HL-60 (cell line): Measurements from ENCODE around the gene GRM8.

ENCODE experiments used
- DNase-seq, 2 experiments: peaks; one replicate each; pipeline ENCODE4 v3.0.0-alpha.2; 2010 to 2020; ENCODE audit warnings: low read depth in 1 of 2, low spot score in 1 of 2
- H3K27ac ChIP-seq: fragments of 250-450 bp; sonication (Bioruptor Pico); replicated peaks from 2 replicates; pipeline ENCODE4 v1.5.1; 2020; ENCODE audit warnings: mild to moderate bottlenecking, moderate library complexity
- H3K27me3 ChIP-seq: fragments of 250-450 bp; sonication (Bioruptor Pico); 2 replicates; pipeline ENCODE4 v1.5.1; 2021; ENCODE audit warnings: mild to moderate bottlenecking, moderate library complexity; ENCODE audit not compliant: insufficient read depth, poor library complexity, severe bottlenecking
- H3K4me3 ChIP-seq: replicated peaks from 2 replicates; pipeline ENCODE4 v1.5.1; 2011; ENCODE audit warnings: mild to moderate bottlenecking, control low read depth, low read length; ENCODE audit not compliant: insufficient read depth
- GABPA ChIP-seq: IDR thresholded peaks from 2 replicates; pipeline ENCODE4 v1.6.1; 2012; ENCODE audit warnings: low read depth
- POLR2AphosphoS5 ChIP-seq: IDR thresholded peaks from 2 replicates; pipeline ENCODE4 v1.6.1; 2012; ENCODE audit warnings: low read depth
- SPI1 ChIP-seq: IDR thresholded peaks from 2 replicates; pipeline ENCODE4 v1.6.1; 2012; ENCODE audit warnings: low read depth, mild to moderate bottlenecking, borderline replicate concordance
- TF ChIP-seq, protein P1 (sequence below): IDR thresholded peaks from 2 replicates; pipeline ENCODE4 v1.6.1; 2012; ENCODE audit warnings: low read depth; ENCODE audit not compliant: insufficient replicate concordance
- TF ChIP-seq, protein P2 (sequence below): IDR thresholded peaks from one replicate; pipeline ENCODE4 v1.5.1; 2011; ENCODE audit warnings: low read length, control low read depth, inconsistent platforms; ENCODE audit not compliant: insufficient read depth

GRM8 gene

DNA sequence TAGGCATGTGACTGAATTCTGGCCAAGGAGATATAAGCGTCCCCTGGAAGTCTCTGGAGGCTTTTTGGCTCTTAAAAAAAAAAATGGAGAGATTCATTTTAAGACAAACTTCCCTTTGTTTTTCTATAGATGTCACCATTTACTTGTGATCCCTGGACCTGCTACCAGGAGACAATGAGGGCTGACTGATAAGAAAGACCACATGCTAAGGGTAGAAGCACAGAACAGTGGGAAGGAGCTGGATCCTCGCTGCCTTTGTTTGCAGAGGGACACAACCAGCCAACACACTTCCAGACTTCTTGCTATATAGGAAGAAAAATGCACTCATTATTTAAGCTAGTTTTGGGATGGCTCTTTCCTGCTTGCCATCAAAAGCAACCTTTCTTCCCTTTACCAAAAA, 172.2 kb downstream of the GRM8 start:
- DNase-seq, result no peak
- Histone ChIP-seq H3K27me3 (peaks cover 9% of the 10 kb centered on the region), H3K27ac (no peak overlapping the region), H3K4me3 (no peak overlapping the region)
- TF ChIP-seq, protein P1, sequence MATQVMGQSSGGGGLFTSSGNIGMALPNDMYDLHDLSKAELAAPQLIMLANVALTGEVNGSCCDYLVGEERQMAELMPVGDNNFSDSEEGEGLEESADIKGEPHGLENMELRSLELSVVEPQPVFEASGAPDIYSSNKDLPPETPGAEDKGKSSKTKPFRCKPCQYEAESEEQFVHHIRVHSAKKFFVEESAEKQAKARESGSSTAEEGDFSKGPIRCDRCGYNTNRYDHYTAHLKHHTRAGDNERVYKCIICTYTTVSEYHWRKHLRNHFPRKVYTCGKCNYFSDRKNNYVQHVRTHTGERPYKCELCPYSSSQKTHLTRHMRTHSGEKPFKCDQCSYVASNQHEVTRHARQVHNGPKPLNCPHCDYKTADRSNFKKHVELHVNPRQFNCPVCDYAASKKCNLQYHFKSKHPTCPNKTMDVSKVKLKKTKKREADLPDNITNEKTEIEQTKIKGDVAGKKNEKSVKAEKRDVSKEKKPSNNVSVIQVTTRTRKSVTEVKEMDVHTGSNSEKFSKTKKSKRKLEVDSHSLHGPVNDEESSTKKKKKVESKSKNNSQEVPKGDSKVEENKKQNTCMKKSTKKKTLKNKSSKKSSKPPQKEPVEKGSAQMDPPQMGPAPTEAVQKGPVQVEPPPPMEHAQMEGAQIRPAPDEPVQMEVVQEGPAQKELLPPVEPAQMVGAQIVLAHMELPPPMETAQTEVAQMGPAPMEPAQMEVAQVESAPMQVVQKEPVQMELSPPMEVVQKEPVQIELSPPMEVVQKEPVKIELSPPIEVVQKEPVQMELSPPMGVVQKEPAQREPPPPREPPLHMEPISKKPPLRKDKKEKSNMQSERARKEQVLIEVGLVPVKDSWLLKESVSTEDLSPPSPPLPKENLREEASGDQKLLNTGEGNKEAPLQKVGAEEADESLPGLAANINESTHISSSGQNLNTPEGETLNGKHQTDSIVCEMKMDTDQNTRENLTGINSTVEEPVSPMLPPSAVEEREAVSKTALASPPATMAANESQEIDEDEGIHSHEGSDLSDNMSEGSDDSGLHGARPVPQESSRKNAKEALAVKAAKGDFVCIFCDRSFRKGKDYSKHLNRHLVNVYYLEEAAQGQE, result no peak
- no peak for TF ChIP-seq SPI1
- TF ChIP-seq, protein P2, sequence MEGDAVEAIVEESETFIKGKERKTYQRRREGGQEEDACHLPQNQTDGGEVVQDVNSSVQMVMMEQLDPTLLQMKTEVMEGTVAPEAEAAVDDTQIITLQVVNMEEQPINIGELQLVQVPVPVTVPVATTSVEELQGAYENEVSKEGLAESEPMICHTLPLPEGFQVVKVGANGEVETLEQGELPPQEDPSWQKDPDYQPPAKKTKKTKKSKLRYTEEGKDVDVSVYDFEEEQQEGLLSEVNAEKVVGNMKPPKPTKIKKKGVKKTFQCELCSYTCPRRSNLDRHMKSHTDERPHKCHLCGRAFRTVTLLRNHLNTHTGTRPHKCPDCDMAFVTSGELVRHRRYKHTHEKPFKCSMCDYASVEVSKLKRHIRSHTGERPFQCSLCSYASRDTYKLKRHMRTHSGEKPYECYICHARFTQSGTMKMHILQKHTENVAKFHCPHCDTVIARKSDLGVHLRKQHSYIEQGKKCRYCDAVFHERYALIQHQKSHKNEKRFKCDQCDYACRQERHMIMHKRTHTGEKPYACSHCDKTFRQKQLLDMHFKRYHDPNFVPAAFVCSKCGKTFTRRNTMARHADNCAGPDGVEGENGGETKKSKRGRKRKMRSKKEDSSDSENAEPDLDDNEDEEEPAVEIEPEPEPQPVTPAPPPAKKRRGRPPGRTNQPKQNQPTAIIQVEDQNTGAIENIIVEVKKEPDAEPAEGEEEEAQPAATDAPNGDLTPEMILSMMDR, result no peak
- TF ChIP-seq POLR2AphosphoS5, result no peak
- TF ChIP-seq GABPA, result no peak

DNA sequence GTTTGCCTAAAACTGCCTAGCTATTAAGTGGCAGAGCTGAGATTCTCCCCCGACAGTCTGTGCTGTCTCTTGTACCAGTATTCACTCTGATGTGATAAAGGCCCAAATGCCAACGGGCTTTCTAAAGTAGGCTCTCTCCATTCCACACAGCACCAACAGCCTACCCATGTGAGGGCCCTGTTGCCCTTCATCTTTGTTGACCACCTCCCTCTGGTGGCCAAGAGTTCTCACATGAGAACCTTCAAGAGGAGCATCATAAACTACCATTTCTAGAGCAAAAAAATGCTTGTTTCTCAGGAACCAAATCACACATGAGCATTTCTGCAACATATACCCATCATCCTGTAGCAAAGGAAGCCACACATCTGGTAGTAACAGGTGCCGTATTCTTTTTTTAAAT, 185.8 kb downstream of the GRM8 start:
- peak in 1 of 2 experiments; percentile 57 for DNase-seq
- H3K4me3 ChIP-seq, result no peak overlapping the region
- H3K27ac ChIP-seq, result no peak overlapping the region
- TF ChIP-seq, protein P2, result peak; percentile 14
- no peak for TF ChIP-seq GABPA
- peaks cover 10% of the 10 kb centered on the region for H3K27me3 ChIP-seq

DNA sequence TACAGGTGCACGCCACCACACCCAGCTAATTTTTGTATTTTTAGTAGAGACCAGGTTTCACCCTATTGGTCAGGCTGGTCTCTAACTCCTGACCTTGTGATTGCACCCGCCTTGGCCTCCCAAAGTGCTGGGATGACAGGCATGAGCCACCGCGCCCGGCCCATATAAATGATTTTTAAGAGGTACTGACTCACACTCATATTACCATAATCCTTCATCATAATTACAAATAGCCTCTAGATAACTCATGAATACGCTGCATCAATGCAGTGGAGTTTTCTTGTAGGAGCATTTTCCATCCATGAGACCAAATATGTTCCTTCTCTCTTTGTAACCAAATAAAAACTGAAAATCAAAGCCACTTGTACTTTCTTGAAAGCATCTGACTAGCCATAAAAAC, 193.3 kb downstream of the GRM8 start:
- TF ChIP-seq, protein P1, result no peak
- TF ChIP-seq SPI1 (no peak), GABPA (no peak), POLR2AphosphoS5 (no peak)
- TF ChIP-seq, protein P2, result no peak
- H3K27me3 ChIP-seq, result no peaks in the 10 kb centered on the region
- H3K27ac ChIP-seq, result no peak overlapping the region
- DNase-seq, result no peak
- H3K4me3 ChIP-seq, result no peak overlapping the region

DNA sequence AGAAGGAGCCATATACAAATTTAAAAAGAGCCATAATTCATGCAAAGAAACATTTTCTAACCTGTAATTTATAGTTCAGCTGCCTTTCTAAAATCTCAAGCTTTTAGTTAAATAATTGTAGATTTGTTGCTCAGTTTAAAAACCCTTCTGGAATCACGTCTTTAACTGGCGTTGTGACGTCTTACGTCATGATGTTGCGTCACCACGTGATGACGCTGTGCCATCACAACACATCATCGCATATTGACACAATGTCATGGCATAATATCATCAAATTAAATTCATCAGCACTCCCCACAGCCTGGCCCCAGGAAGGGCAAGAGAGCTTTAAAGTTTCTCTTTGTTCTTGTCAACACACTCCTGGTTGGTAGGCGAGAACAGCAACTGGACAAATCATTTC, 194.8 kb downstream of the GRM8 start:
- H3K4me3 ChIP-seq, result no peak overlapping the region
- no peak overlapping the region for H3K27ac ChIP-seq
- no peak for DNase-seq
- H3K27me3 ChIP-seq, result no peaks in the 10 kb centered on the region
- no peak for TF ChIP-seq SPI1
- TF ChIP-seq, protein P1, result no peak
- no peak for TF ChIP-seq GABPA
- no peak for TF ChIP-seq POLR2AphosphoS5
- TF ChIP-seq, protein P2, result no peak
